NB4 (cell line): ENCODE results near the gene TCEA3.

Experiments
- DNase-seq: peaks from one replicate; pipeline ENCODE4 v3.0.0; 2010; ENCODE audit warnings: low read depth
- H3K4me3 ChIP-seq: one replicate; pipeline ENCODE4 v1.5.1; 2011; ENCODE audit warnings: mild to moderate bottlenecking, low read depth, low read length, moderate library complexity
- CTCF ChIP-seq: IDR thresholded peaks from one replicate; pipeline ENCODE4 v1.5.1; 2012; ENCODE audit warnings: low read depth, low read length
- MAX ChIP-seq: IDR thresholded peaks from 2 replicates; pipeline ENCODE4 v1.6.1; 2011; ENCODE audit warnings: low read depth, low read length
- MYC ChIP-seq: IDR thresholded peaks from 2 replicates; pipeline ENCODE4 v1.6.1; 2011; ENCODE audit warnings: low read depth, low read length
- POLR2A ChIP-seq: IDR thresholded peaks from 2 replicates; pipeline ENCODE4 v1.6.1; 2011; ENCODE audit warnings: mild to moderate bottlenecking; ENCODE audit not compliant: insufficient read length; ENCODE audit errors: extremely low read depth

TCEA3 gene

GRCh38 chr1:23341931-23342692, 82.4 kb downstream of the TCEA3 start:
- H3K4me3 ChIP-seq: peak overlapping the region; percentile 79
- TF ChIP-seq CTCF (no peak), MYC (no peak), POLR2A (no peak), MAX (no peak)
- peak; percentile 31 for DNase-seq

- no peak for TF ChIP-seq CTCF
- no peak for TF ChIP-seq MAX
- no peak for TF ChIP-seq POLR2A
- TF ChIP-seq MYC: no peak
- peak overlapping the region; percentile 79 for H3K4me3 ChIP-seq
- DNase-seq: no peak
Observed at GRCh38 chr1:23339632-23340031, 84.9 kb downstream of the TCEA3 start.

- TF ChIP-seq POLR2A (no peak), MYC (no peak), CTCF (no peak), MAX (no peak)
- H3K4me3 ChIP-seq: no peak overlapping the region
- no peak for DNase-seq
Observed at GRCh38 chr1:23337869-23338268, 86.7 kb downstream of the TCEA3 start.

GRCh38 chr1:23331713-23332112, 92.8 kb downstream of the TCEA3 start:
- no peak overlapping the region for H3K4me3 ChIP-seq
- no peak for DNase-seq
- TF ChIP-seq CTCF: no peak
- TF ChIP-seq POLR2A: no peak
- TF ChIP-seq MYC: no peak
- TF ChIP-seq MAX: no peak
